CD14-positive monocyte (primary cell): ENCODE measurements around the gene ADAM8. TPM values are rescaled to one million over a fixed set of nuclear protein-coding genes. Genes with fewer than 3 reads are reported as not detected.
A peak's percentile ranks its signal among the peaks of the same experiment; 100 is the strongest.

Experiments
- DNase-seq, 3 donors: peaks; one replicate each; pipeline ENCODE4 v3.0.0-alpha.2; 2011 to 2022
- H2AFZ ChIP-seq: 2 replicates; pipeline ENCODE4 v1.6.0; 2012; ENCODE audit warnings: mild to moderate bottlenecking, low read depth, low read length, inconsistent platforms; ENCODE audit not compliant: insufficient read depth, poor library complexity, severe bottlenecking
- H3K27ac ChIP-seq, 2 donors: 1 replicate in 1 of 2; 2 replicates in 1 of 2; pipeline ENCODE4 v1.5.1; 2012 to 2013; ENCODE audit warnings: low read length in 2 of 2, control low read depth in 1 of 2, inconsistent platforms in 1 of 2, low read depth in 1 of 2, mild to moderate bottlenecking in 1 of 2
- H3K27me3 ChIP-seq, 2 donors: one replicate each; pipeline versions ENCODE4 v1.6.0 to v1.6.1; 2011 to 2013; ENCODE audit warnings: low read length in 2 of 2; ENCODE audit not compliant: control insufficient read depth in 2 of 2, insufficient read depth in 2 of 2
- H3K36me3 ChIP-seq, 2 donors: replicated peaks in 1 of 2; 1 replicate in 1 of 2; 2 replicates in 1 of 2; pipeline versions ENCODE4 v1.5.1 to v1.6.1; 2012 to 2013; ENCODE audit warnings: low read length in 2 of 2, control low read depth in 1 of 2, inconsistent platforms in 1 of 2, mild to moderate bottlenecking in 1 of 2; ENCODE audit not compliant: insufficient read depth in 2 of 2, control insufficient read depth in 1 of 2
- H3K4me1 ChIP-seq, 2 donors: 1 replicate in 1 of 2; 2 replicates in 1 of 2; pipeline versions ENCODE4 v1.5.1 to v1.6.1; 2012 to 2013; ENCODE audit warnings: low read length in 2 of 2, control low read depth in 1 of 2, inconsistent platforms in 1 of 2, mild to moderate bottlenecking in 1 of 2, moderate library complexity in 1 of 2; ENCODE audit not compliant: insufficient read depth in 2 of 2, control insufficient read depth in 1 of 2
- H3K4me2 ChIP-seq: replicated peaks from 2 replicates; pipeline ENCODE3; 2012; ENCODE audit warnings: low read length, moderate library complexity, mild to moderate bottlenecking; ENCODE audit not compliant: poor library complexity, severe bottlenecking; ENCODE audit errors: extremely low read depth
- H3K4me3 ChIP-seq, 3 experiments: fragments of 200-600 bp in 1 of 3; sonication (generic) in 1 of 3; replicated peaks in 1 of 3; 1 replicate in 2 of 3; 2 replicates in 1 of 3; pipeline ENCODE4 v1.5.1; 2011 to 2013; ENCODE audit warnings: low read length in 3 of 3, mild to moderate bottlenecking in 3 of 3, control low read depth in 2 of 3, low read depth in 2 of 3, inconsistent platforms in 1 of 3, moderate library complexity in 1 of 3
- H3K79me2 ChIP-seq: 2 replicates; pipeline ENCODE4 v1.6.0; 2012; ENCODE audit warnings: mild to moderate bottlenecking, control low read depth, inconsistent platforms, low read length, moderate library complexity; ENCODE audit not compliant: insufficient read depth
- H3K9ac ChIP-seq: 2 replicates; pipeline ENCODE4 v1.6.0; 2017; ENCODE audit warnings: low read length, mild to moderate bottlenecking; ENCODE audit not compliant: insufficient read depth, poor library complexity, severe bottlenecking
- H3K9me3 ChIP-seq, 2 donors: replicated peaks in 1 of 2; 1 replicate in 1 of 2; 2 replicates in 1 of 2; pipeline versions ENCODE4 v1.5.1 to v1.6.1; 2012 to 2013; ENCODE audit warnings: low read length in 2 of 2, control low read depth in 1 of 2; ENCODE audit not compliant: control insufficient read depth in 1 of 2, insufficient read depth in 1 of 2
- H4K20me1 ChIP-seq: 2 replicates; pipeline ENCODE4 v1.6.0; 2012; ENCODE audit warnings: mild to moderate bottlenecking, low read length, control low read depth, moderate library complexity; ENCODE audit not compliant: insufficient read depth
- H3K27ac Mint-ChIP-seq, 7 donors: one replicate each; pipeline ENCODE4 v1.8.0; 2020; ENCODE audit warnings: mild to moderate bottlenecking in 7 of 7, mixed read lengths in 7 of 7, moderate library complexity in 6 of 7, inconsistent platforms in 2 of 7
- H3K27me3 Mint-ChIP-seq, 3 donors: one replicate each; pipeline ENCODE4 v1.8.0; 2021 to 2022; ENCODE audit warnings: low read depth in 3 of 3, mild to moderate bottlenecking in 3 of 3, mixed read lengths in 3 of 3, moderate library complexity in 3 of 3, inconsistent platforms in 1 of 3
- H3K36me3 Mint-ChIP-seq, 2 donors: one replicate each; pipeline ENCODE4 v1.8.0; 2020; ENCODE audit warnings: mixed read lengths in 2 of 2, inconsistent platforms in 1 of 2, mild to moderate bottlenecking in 1 of 2
- H3K4me1 Mint-ChIP-seq: one replicate; pipeline ENCODE4 v1.8.0; 2020; ENCODE audit warnings: mild to moderate bottlenecking, mixed read lengths
- H3K4me3 Mint-ChIP-seq, 2 donors: one replicate each; pipeline ENCODE4 v1.8.0; 2020; ENCODE audit warnings: mild to moderate bottlenecking in 2 of 2, mixed read lengths in 2 of 2, moderate library complexity in 1 of 2
- H3K9me3 Mint-ChIP-seq, 7 donors: one replicate each; pipeline ENCODE4 v1.8.0; 2020 to 2022; ENCODE audit warnings: mixed read lengths in 7 of 7, mild to moderate bottlenecking in 6 of 7, moderate library complexity in 6 of 7, inconsistent platforms in 2 of 7
- WGBS: methylation state at CpG from one replicate; pipeline ENCODE4 v1.1.5; 2013; ENCODE audit warnings: missing lambda C conversion rate; ENCODE audit not compliant: insufficient coverage; 5-methylcytosine and 5-hydroxymethylcytosine counted together
- intact Hi-C, 2 donors: fragments of 100-400 bp; cut with micrococcal nuclease; formaldehyde crosslinking; loops; one replicate each; pipeline versions ENCODE4 v1.15.0 to v1.15.1; 2023
- polyA plus RNA-seq, 3 donors: library from polyadenylated mRNA; depleted of rRNA in 1 of 3; unstranded in 2 of 3; stranded (reverse) in 1 of 3; fragments of 300-500 nt in 2 of 3; fragments of >200 nt in 1 of 3; fragmentation: Illumina TruSeq in 2 of 3; gene quantifications; 1 replicate in 2 of 3; 2 replicates in 1 of 3; pipeline ENCODE4 v1.2.3, GENCODE V29; 2012 to 2021
- TF ChIP-seq, protein P1 (sequence below): fragments of 200-600 bp; IDR thresholded peaks from one replicate; pipeline ENCODE4 v1.8.0; 2022; ENCODE audit warnings: antibody characterized with exemption, mild to moderate bottlenecking

Gene ADAM8
- polyA plus RNA-seq, 3 donors, result 32.7 to 228 (median 72.8) TPM

DNA sequence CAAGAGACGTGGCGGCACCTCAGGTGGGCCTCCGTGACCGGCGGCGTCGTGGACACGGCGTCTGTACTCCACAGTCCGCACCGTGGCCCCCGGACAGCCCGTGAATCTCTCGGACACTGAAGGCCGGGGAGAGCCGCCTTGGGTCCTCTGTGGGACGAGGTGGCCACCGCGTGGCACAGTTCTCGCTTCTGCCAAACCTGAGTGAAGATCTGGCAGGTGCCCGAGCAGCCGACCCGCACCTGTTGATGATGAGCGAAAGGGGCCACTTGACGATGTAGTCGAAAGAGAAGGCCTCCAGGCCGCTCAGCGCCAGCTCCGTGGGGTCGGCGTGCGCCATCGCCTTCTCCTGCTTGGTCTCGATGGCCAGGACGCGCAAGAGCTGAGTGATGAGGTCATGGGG is 8.5 kb upstream of the ADAM8 start:
- 94% methylated on average over 31 of the region's 36 CpGs for WGBS
- Mint-ChIP-seq H3K9me3 (no peaks in the 10 kb centered on the region), H3K27ac (peak overlapping the region in 2 of 7 donors; percentile 16 to 50), H3K36me3 (peaks cover 86 to 98% of the 10 kb centered on the region in 2 donors), H3K4me1 (peaks cover 10% of the 10 kb centered on the region), H3K27me3 (peaks cover 0 to 4% (median 0%) of the 10 kb centered on the region in 3 donors), H3K4me3 (no peak overlapping the region)
- H4K20me1 ChIP-seq, result peaks cover 17% of the 10 kb centered on the region
- no peak overlapping the region for H3K4me2 ChIP-seq
- peaks cover 85 to 97% of the 10 kb centered on the region in 2 donors for H3K36me3 ChIP-seq
- no peaks in the 10 kb centered on the region for H3K9me3 ChIP-seq
- DNase-seq, result no peak
- H3K4me1 ChIP-seq, result peaks cover 12 to 14% of the 10 kb centered on the region in 2 donors
- intact Hi-C loops, result no loop called here
- no peaks in the 10 kb centered on the region for H3K79me2 ChIP-seq
- H3K4me3 ChIP-seq, result no peak overlapping the region
- no peaks in the 10 kb centered on the region for H3K27me3 ChIP-seq
- TF ChIP-seq, protein P1, sequence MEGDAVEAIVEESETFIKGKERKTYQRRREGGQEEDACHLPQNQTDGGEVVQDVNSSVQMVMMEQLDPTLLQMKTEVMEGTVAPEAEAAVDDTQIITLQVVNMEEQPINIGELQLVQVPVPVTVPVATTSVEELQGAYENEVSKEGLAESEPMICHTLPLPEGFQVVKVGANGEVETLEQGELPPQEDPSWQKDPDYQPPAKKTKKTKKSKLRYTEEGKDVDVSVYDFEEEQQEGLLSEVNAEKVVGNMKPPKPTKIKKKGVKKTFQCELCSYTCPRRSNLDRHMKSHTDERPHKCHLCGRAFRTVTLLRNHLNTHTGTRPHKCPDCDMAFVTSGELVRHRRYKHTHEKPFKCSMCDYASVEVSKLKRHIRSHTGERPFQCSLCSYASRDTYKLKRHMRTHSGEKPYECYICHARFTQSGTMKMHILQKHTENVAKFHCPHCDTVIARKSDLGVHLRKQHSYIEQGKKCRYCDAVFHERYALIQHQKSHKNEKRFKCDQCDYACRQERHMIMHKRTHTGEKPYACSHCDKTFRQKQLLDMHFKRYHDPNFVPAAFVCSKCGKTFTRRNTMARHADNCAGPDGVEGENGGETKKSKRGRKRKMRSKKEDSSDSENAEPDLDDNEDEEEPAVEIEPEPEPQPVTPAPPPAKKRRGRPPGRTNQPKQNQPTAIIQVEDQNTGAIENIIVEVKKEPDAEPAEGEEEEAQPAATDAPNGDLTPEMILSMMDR, result no peak
- H3K9ac ChIP-seq, result no peak overlapping the region
- H2AFZ ChIP-seq, result no peak overlapping the region
- H3K27ac ChIP-seq, result no peak overlapping the region

DNA sequence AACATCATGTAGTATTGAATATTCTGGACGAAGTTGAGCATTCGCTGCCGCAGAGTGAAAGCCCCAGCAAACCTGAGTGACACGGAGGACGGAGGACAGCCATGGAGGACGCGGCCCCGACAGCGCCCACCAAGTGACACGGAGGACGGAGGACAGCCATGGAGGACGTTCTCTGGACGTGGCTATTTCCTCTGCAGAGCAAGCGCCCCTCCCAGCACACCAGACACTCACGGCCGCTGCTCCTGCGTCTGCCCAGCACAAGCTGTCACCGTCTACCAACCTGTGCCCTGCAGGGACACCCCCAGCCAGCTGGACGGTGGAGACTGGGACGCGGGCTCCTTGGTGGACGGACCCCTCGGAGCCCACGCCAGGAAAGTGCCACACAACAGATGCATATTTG is 7.3 kb upstream of the ADAM8 start:
- Mint-ChIP-seq H3K27ac (no peak overlapping the region), H3K9me3 (no peaks in the 10 kb centered on the region), H3K4me1 (peaks cover 23% of the 10 kb centered on the region), H3K27me3 (no peaks in the 10 kb centered on the region), H3K4me3 (no peak overlapping the region), H3K36me3 (peaks cover 75 to 90% of the 10 kb centered on the region in 2 donors)
- Histone ChIP-seq H3K4me1 (peaks cover 24 to 27% of the 10 kb centered on the region in 2 donors), H4K20me1 (peaks cover 18% of the 10 kb centered on the region), H3K9ac (no peak overlapping the region), H3K27me3 (no peaks in the 10 kb centered on the region), H3K9me3 (no peaks in the 10 kb centered on the region), H2AFZ (no peak overlapping the region), H3K4me3 (no peak overlapping the region), H3K27ac (no peak overlapping the region), H3K4me2 (no peak overlapping the region), H3K36me3 (peaks cover 74 to 84% of the 10 kb centered on the region in 2 donors), H3K79me2 (no peaks in the 10 kb centered on the region)
- TF ChIP-seq, protein P1, result no peak
- WGBS, result 97% methylated on average over 24 of the region's 24 CpGs
- no peak for DNase-seq
- intact Hi-C loops, result no loop called here
